Placental epithelial cell (primary cell): ENCODE measurements around the gene MS4A18. TPM values are rescaled to one million over a fixed set of nuclear protein-coding genes. Genes with fewer than 3 reads are reported as not detected.

Experiments used
- total RNA-seq: library from RNA; depleted of rRNA; stranded (reverse); fragments of >200 nt; gene quantifications from 2 replicates; pipeline ENCODE4 v1.2.3, GENCODE V29; 2012

Gene MS4A18
- not detected in 2 replicates for total RNA-seq

GRCh38 chr11:60724420-60724819, at the start of gene MS4A18:
MS4A18 (plus strand) TSS chr11:60724720.

DNA sequence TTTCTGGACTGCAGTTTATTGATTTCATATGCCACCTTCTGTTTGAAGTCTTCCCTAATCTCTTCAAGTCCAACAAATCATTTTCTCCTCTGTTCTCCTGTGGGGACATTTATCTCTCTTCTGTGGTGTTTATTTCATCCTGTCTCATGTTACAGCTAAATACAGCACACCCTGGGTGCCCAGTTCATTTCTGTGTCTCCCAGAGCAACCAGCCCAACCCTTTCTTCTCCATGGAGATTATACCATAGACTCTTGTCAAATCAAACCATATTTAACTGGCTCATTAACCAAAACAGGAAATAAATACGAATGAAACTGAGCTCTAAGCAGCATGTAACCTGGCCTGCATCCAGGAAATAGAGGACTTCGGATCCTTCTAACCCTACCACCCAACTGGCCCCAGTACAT, 25.2 kb upstream of the MS4A18 start, which contains the start of gene MS4A8:
MS4A8 (plus strand) TSS at position 329 of the 408 bp plus-strand sequence. CDS start 1,249 bp downstream, outside the sequence.

DNA sequence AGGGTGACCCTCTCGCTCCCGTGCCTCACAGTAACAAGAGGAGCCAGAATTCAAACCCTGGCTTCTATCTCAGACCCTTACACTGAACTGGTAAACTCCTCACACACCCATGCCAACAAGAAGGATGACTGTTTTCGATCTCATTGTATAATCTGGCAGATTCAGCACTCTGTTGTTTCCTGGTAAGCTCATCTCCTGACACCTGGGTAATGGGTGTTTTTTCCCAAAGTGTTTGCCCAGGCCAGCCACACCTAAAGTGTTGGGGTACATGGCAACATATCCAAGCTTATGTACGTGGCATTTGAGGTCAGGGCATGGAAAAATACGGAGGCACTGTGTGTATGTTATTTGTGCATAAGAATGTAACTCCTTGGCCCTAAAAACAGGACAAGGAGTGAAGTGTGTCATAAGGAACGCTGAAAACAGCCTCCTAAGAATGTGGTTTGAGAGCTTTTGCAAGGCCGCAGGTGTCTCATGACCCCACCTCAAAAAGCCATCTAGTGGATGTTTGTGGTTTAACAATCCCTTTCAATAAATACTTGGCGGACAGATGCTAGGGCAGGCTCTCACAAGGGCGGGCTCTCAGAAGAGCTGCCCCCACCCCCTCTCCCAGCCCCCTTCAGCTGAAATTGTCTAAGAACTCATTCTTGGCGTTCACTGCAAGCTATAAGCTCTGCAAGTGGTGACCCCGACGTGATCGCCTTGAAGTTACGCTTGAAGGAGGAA, 31.9 kb downstream of the MS4A18 start, which contains the start of gene MS4A15:
MS4A15 (plus strand) TSS at position 561 of the 726 bp plus-strand sequence. CDS start 6,867 bp downstream, outside the sequence.

DNA sequence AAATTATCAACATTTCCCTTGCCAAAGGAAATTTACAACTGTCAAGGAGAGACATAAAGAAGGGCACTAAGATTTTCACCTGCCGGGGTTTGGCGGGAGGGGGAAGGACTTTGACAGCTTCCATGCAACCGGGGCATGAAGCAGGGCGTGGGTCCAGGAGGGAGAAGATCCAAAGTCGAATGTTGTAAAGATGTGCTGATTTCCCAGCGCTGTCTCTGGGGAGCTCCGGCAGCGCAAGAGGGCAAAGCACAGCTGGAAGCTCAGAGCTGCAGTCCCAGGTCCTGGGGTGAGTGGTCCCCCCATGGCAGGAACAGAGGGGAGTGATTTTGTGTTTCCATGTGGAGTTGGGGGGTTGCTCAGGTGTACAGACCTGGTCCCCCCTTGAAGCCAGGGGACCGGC, 60.6 kb downstream of the MS4A18 start, which contains the start of gene MS4A10:
MS4A10 (plus strand) TSS at position 198 of the 400 bp plus-strand sequence. CDS start 5,003 bp downstream, outside the sequence.

Other genes starting within 250 kb of the MS4A18 start
- not detected in 2 replicates for gene MS4A12, start 231.9 kb upstream of the MS4A18 start, total RNA-seq
- gene MS4A13, start 209.3 kb upstream of the MS4A18 start, total RNA-seq, result not detected in 2 replicates
- not detected in 2 replicates for gene MS4A8, start 25.1 kb upstream of the MS4A18 start, total RNA-seq
- gene MS4A15, start 32.1 kb downstream of the MS4A18 start, total RNA-seq, result not detected in 2 replicates
- not detected in 2 replicates for gene MS4A10, start 60.6 kb downstream of the MS4A18 start, total RNA-seq
- gene CCDC86, start 117.4 kb downstream of the MS4A18 start, total RNA-seq, result 3.9 and 8.9 TPM in 2 replicates
- gene PTGDR2, start 131.2 kb downstream of the MS4A18 start, total RNA-seq, result not detected in 2 replicates
- not detected in 2 replicates for gene ZP1, start 142.8 kb downstream of the MS4A18 start, total RNA-seq
- gene PRPF19, start 181.9 kb downstream of the MS4A18 start, total RNA-seq, result 28.7 and 72.3 TPM in 2 replicates
- gene TMEM109, start 189.4 kb downstream of the MS4A18 start, total RNA-seq, result 43.6 and 59.3 TPM in 2 replicates
- gene TMEM132A, start 199.7 kb downstream of the MS4A18 start, total RNA-seq, result 61.7 and 75.8 TPM in 2 replicates
- gene SLC15A3, start 227.5 kb downstream of the MS4A18 start, total RNA-seq, result 2.7 and 8.2 TPM in 2 replicates
- gene CD6, start 247.0 kb downstream of the MS4A18 start, total RNA-seq, result 0.65 TPM in 1 of 2 replicates, not detected in the other